WTC11 (cell line): ENCODE measurements around the gene SLC30A5.

ENCODE experiments used
- CREB1 ChIP-seq: sonication (generic); formaldehyde crosslinking; IDR thresholded peaks from 2 replicates; pipeline ENCODE4 v1.8.0; 2023; ENCODE audit warnings: mild to moderate bottlenecking, missing genetic modification reagents
- CTCF ChIP-seq: fragments of 200-600 bp; IDR thresholded peaks from 2 replicates; pipeline ENCODE4 v1.8.0; 2022; ENCODE audit warnings: antibody characterized with exemption
- E2F5 ChIP-seq: sonication (generic); formaldehyde crosslinking; IDR thresholded peaks from 2 replicates; pipeline ENCODE4 v1.8.1; 2022; ENCODE audit warnings: mild to moderate bottlenecking, moderate library complexity, missing genetic modification reagents
- NR3C1 ChIP-seq: sonication (generic); formaldehyde crosslinking; conservative IDR thresholded peaks from 2 replicates; pipeline ENCODE4 v1.8.1; 2023; ENCODE audit warnings: low read depth, mild to moderate bottlenecking, missing genetic modification reagents
- PRDM15 ChIP-seq: sonication (generic); formaldehyde crosslinking; IDR thresholded peaks from 2 replicates; pipeline ENCODE4 v1.8.0; 2022; ENCODE audit warnings: missing genetic modification reagents
- PREB ChIP-seq: sonication (generic); formaldehyde crosslinking; IDR thresholded peaks from 2 replicates; pipeline ENCODE4 v1.8.1; 2022; ENCODE audit warnings: mild to moderate bottlenecking, missing genetic modification reagents, moderate library complexity, borderline replicate concordance

GRCh38 chr5:69049796-69050195 lies 44.0 kb upstream of the SLC30A5 start:
- TF ChIP-seq CTCF (no peak), NR3C1 (no peak), CREB1 (no peak), PRDM15 (CRISPR knock-in tag) (no peak), PREB (CRISPR knock-in tag) (no peak), E2F5 (CRISPR knock-in tag) (no peak)
